HG03469 (cell line): ENCODE measurements around the gene IGLL5.
"Not testable (repeated sequence)": the region's sequence is repeated elsewhere in the genome, so short reads cannot be mapped to it uniquely, and the experiment has no call there.

ENCODE experiments used
- ATAC-seq: cut with Tn5 transposase; IDR thresholded peaks from one replicate; pipeline ENCODE4 v1.9.1; 2021; ENCODE audit warnings: mild to moderate bottlenecking, moderate library complexity, moderate number of reproducible peaks; ENCODE audit not compliant: unreplicated experiment

Gene IGLL5

DNA sequence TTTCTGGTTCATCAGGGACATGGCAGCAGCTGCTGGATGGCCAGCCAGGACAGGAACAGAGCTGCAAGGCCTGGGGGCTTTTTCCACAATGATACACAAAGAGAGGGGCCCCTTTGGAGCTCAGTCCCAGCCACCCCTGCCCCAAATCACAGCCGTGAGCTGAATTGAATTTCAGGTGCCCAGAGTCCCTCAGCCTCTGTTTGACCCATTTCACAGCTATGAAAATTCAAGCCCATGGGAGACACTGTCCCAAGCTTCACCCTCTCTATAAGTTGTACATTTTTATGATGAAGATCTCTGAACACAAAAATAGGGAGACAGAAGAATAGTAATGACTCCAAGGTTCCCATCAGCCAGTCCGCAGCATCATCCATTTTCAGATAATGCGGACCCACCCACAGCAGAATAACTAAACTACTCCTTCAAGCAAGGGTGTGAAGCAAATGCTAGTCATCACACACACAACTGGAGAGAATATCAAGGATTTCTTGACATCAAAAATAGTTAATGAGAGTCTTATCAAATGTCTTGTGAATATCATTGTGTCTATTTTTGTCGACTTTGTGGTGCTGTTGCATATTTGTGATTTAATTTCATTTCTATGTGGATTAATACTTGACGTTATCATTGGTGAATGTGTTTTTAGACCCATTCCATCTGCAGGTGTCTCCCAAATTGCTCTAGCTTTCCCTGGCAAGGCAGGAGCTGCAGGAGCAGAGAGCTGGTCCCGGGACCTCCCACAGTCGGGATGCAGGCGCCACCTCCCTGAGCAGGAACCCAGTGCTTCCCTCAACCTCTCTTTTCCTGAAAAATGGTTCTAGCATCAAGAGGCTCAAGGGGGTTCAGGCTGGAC is 24.7 kb downstream of the IGLL5 start:
- ATAC-seq, result no peak

GRCh38 chr22:22912988-22913253 is 25.3 kb downstream of the IGLL5 start:
- ATAC-seq, result no peak

DNA sequence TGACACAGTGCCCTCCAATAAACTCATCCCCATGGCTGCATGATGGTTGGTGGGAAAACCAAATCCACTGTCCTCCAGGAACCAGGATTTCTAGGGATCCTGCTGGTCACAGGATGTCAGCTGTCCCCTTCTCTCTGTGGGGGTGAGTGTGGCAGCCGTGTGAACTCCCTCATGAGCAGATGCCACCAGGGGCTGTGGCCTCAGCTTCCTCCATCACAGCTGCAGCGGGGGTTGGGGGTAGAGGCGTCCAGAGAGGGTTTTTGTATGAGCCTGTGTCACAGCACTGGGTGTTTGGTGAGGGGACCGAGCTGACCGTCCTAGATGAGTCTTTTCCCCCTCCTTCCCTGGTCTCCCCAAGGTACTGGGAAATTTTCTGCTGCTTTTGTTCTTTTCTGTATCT is 26.4 kb downstream of the IGLL5 start:
- ATAC-seq, result no peak

DNA sequence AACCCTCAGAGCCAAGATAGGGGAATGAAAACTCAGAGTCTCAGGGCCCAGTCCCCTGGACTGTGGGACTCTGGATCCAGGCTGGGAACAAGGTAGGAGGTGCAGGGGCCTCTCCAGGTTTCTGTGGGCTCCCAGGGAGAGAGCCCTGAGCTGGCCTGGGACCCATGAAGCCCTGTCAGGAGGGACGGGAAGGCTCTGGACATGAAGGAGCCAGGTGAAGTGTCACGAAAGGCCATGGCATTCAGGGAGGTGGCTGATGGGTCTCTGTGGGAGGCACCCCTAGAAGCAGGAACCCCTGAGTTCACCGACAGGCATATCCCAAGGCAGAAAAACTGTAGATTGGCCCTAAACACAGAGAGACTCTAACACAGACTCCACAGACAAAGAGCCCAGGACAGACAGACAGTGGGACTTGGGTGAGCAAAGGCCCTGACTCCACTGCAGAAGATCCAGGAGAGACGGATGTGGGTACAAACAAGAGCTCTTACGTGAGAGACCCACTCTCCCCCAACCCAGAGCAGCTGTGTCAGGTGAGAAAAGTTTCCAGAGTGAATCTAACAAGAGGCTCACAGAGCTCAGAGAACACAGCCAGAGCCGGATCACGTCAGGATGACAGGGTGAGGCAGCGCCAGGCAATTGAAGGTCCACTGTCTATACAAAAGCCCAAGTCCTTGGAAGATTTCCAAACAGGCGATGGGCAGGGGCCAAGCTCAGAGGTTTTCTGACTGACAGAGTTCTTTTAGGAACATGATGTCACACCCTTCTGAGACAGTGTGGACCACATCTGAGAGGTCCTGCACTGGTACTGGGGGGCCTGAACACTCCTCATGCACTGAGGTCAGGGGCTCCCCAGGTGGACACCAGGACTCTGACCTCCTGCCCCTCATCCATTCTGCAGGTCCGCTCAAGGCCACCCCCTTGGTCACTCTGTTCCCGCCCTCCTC is 27.4 kb downstream of the IGLL5 start:
- ATAC-seq, result no peak

GRCh38 chr22:22915670-22916035 is 28.0 kb downstream of the IGLL5 start:
- no peak for ATAC-seq

- no peak for ATAC-seq
Measured at GRCh38 chr22:22916215-22916951, 28.8 kb downstream of the IGLL5 start.

DNA sequence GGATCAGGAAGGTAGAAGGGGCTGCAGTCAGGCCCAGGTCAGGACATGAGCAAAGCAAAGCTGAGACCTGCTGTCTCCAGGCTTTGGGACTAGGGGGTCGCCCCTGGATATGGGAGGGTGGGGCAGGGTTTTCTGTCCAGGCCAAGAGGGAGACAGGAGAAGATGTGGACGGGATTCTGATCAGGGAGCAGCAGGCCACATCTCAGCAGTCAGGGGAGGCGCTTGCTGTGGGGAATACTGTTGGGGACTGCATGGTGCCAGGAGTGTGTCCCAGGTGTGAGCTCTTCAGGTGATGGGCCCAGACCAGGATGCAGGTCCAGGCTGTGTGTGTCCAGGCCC is 29.3 kb downstream of the IGLL5 start:
- ATAC-seq, result no peak

DNA sequence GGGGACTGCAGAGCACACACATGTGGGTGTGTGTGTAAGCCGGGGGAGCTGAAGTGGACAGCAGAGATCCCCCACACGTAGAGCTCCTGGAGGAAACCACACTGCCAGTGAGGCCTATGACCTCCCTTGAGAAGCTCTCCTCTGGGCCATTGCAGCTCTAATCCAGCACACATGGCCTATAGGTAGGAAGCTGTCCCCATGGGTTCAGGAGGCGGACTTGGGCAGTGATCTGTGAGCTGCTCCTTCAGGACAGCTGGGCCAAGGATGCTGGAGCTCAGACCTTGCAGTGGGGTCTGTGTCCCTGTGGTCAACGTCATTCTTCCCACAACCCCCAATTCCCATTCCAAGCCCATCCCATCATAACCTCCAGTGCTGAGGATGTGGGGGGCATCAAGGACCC is 29.8 kb downstream of the IGLL5 start:
- no peak for ATAC-seq

GRCh38 chr22:22918297-22918965 is 30.8 kb downstream of the IGLL5 start:
- no peak for ATAC-seq

DNA sequence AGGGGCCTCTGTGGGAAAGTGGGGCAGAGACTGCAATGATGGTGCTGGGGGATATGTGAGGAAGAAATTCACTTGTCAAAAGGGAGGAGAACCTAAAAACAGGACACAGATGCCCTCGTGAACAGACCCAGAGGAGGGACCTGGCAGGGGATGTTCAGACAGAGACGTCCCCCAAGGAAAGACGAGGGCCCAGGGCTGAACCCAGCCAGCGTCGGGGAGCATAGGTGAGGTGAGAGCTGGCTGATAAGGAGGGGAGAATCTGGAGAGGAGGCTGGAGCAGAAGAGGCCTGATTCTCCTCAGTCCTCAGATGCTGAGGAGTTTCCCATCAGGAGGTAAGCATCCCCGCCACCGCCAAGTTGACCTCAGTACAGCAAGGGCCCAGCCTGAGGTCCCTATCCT is 31.4 kb downstream of the IGLL5 start:
- no peak for ATAC-seq

DNA sequence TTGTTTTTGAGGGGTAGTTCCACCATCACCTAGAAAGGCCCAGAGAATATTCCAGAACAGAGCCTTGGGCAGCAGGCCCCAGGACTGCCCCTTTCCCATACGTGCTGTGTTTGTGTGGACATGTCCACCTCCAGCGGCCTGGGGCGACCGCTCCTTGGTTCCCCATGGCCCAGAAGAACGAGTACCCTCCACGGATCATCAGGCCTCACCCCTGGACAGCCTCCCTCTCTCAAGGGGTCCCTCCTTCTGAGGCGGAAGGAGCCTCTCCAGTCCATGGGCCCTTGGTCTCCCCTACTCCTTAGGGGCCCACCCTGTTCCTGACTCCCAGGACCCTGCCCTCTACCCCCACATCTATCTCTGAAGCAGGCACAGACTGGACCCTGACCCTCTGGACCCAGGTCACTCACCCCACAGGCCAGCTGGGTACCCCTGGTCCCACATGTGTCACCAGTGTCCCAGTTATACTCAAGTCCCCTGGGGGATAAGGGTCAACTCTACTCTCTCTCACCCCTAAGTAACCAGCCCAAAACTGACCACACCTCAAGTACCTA is 32.6 kb downstream of the IGLL5 start:
- ATAC-seq, result no peak

DNA sequence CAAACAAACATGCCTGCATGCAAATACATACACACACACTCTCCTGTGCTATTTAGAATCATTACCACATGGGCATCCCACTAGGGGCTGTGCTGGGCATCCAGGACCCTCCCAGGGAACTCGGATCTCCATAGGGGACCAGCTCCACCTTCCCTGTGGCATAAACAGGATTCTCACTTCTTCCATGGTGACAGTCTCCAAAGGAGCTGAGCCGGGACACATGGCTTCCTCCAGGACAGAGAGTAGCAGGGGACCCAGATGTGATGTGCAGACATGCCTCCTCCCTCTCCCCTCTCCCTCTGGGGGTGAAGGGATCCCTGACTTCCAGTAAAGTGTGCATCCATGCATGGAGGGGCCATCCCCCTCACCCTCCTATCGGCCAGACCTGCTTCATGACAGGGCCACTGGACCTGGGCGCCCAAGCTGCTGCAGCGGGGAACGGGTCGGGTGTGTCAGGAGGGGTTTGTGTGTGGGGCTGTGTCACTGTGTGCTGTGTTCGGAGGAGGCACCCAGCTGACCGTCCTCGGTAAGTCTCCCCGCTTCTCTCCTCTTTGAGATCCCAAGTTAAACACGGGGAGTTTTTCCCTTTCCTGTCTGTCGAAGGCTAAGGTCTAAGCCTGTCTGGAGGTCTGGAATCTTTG is 33.4 kb downstream of the IGLL5 start:
- no peak for ATAC-seq

DNA sequence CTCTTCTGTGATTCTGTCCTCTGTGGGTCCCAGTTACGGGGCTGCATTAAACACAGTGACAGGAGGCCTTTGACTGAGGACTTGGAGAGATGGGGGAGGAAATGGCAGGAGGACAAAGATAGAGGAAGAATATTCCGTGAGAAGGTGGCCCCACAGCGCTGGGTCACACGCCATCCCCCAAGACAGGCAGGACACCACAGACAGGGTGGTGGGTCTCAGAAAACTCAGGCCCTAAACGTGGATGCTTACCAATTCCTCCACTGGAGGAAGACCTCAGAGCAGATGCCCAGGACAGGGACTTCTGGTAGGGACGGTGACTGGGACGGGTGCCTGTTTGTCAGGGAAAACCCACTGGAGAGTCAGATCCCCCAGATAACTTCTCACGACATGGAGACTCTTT is 34.0 kb downstream of the IGLL5 start:
- no peak for ATAC-seq

DNA sequence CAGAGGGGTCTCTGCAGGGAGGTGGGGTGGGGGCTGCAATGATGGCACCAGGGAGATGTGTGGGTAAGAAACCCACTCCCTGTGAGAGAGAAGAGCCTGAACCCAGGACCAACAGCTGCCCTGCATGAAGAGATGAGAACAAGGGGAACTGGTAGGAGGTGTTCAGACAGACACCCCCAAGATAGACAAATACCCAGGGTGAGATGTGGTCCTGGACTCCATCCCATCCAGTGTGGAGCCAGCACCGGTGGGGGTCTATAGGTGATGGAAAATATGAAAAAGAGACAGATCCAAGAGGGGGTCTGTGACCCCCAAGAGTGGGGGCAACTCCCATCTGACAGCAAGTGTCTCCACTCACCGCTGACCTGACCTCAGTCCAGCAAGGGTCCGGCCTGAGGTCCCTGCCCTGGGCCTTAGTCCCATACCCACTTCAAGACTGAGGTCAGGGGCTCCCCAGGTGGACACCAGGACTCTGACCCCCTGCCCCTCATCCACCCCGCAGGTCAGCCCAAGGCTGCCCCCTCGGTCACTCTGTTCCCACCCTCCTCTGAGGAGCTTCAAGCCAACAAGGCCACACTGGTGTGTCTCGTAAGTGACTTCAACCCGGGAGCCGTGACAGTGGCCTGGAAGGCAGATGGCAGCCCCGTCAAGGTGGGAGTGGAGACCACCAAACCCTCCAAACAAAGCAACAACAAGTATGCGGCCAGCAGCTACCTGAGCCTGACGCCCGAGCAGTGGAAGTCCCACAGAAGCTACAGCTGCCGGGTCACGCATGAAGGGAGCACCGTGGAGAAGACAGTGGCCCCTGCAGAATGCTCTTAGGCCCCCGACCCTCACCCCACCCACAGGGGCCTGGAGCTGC is 34.7 kb downstream of the IGLL5 start:
- ATAC-seq, result not testable (repeated sequence)

- no peak for ATAC-seq
Measured at GRCh38 chr22:22922954-22923319, 35.3 kb downstream of the IGLL5 start.

GRCh38 chr22:22923379-22923778 is 35.8 kb downstream of the IGLL5 start:
- no peak for ATAC-seq

DNA sequence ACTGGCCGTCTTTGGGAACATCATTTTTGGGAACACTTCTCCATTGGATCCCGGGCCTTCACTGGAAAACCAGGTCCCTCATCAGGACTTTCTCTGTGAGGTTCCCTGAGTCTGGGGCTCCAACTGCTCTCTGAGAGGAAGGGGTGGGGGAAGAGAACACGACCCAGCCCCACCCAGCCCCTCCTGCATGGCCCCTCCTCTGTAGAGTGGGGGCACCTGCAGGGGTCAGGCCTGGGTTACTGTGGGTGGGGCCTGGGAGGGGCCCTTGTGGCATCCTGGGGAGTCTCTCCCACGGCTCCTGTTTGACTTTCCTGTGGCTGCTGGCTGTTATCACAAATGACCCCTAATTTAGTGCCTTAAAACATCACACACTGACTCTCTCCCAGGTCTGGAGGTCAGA is 36.3 kb downstream of the IGLL5 start:
- ATAC-seq, result no peak

GRCh38 chr22:22924369-22925145 is 36.9 kb downstream of the IGLL5 start:
- ATAC-seq, result no peak
